ENCODE data around the gene CD34.

Gene CD34

DNA sequence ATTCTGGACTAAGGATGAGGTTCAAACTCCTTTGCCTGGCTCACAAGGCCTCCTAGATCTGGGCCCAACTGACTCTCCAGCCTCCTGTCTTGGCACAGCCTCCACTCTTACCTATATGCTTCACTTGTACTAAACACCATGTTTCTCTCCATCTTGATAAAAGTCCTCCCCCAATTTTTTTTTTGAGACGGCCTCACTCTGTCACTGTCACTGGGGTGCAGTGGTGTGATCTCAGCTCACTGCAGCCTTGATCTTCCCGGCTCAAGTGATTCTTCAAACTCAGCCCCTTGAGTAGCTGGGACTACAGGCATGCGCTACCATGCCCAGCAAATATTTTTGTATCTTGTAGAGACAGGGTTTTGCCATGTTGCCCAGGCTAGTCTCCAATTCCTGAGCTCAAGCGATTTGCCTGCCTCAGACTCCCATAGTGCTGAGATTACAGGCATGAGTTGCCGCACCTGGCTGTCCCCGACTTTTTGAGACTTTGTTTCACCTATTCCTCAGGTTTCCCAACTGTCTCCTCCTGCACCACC lies 39.7 kb downstream of the CD34 start:
- DNase-seq: no peak

- no peak for DNase-seq
These were observed 40.5 kb downstream of the CD34 start for GRCh38 chr1:207870306-207871031.

GRCh38 chr1:207869859-207870258 lies 41.1 kb downstream of the CD34 start:
- no peak for DNase-seq

- DNase-seq: peak; percentile 32
These were observed 41.9 kb downstream of the CD34 start for GRCh38 chr1:207868774-207869721.

DNA sequence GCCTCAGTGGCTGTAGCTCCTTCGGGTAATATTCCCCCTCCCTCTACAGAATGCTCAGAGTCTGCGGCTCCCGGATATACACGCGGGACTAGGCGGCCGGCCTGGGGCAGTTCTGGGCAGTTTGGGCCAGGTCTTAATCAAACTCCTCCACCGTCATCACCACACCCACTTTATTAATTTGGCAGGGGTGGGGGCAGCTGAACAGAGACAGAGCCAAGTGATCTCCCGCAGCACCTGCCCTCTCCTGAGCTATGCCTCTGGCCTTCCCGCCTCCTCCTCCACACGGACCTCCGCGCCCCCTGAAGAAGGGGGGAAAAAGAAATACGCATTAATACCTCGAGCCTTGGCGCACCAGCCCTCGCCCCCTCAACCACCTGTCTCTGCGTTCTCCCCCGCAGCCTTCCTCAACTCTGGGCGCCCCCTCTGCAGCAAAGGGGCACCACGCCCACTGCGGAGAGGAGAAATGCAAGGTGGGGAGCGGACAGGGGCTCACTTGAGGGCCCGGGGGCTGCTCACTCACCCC lies 42.6 kb downstream of the CD34 start:
- peak; percentile 63 for DNase-seq

DNA sequence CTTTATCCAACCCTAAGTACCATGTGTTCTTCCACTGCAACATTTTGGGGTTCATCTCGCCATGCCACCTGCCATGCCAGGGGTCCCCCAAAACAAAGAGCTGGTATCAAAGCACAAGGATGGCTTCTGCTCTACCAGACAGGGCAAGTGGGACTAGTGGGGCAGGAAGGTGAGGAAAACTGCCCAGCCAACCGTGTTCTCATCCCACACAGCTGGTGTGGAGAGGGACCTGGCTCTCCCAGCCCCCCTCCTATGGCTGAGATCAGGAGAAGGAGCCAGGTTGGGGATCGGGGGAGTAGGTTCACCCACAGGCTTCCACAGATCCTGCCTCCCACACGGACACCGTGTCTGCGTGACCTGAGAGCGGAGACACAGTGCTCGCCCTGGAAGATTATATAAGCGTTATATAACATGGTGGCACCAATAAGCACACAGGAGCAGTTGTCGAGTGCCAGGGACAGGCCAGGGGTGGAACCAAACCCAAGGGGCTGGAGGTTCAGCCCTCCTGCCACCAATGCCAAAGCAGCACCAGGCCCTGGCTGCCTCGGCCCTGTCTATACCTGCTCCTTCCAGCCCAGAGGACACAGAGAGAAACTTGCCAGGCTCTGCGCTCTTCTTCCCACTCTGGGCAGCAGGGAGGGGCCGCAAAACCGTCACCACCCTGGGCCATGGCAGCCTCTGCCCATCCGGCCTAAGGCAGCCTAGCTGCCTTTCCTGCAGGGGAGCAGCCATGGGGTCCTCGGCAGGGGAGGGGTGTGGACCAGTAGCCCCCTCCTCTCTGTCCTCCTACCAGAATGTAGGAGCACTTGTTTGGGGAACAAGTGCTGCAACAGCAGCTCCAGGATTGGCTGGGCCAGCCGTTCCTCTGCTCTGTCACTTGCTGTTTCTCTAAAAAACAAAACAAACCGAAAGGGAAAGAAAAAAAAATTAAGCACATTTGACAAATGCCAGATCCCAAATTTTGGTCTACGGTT lies 43.5 kb downstream of the CD34 start:
- DNase-seq: no peak

DNA sequence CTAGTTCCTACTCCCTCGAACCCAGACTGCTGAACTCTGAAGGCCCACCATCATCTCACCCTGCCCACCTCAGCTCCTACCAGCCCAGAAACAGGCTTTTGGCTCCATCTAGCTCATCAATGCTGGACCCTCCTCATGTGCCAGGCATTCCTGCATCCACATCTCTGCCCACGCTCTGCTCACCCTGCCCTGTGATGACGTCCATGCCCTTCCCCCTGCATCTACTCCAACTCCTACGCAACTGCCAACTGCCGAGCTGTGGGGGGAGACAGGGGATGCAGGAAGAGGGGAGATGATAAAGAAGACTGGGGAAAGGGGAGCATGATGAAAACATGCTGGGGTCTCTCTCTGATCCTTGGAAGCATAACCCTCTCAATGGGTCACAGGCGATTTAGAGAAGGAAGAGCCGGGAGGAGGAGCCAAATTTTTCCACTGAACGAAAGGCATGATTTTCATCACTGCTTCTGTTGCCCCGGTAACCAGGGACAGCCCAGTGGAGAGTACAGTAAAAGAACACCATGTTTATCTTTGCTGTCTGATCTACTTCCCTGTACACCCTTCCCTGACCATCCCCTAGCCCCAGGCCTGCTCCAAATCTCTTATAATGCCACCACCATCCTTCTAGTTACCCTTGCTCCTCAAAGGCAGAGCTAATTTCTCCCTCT lies 44.3 kb downstream of the CD34 start:
- no peak for DNase-seq

DNA sequence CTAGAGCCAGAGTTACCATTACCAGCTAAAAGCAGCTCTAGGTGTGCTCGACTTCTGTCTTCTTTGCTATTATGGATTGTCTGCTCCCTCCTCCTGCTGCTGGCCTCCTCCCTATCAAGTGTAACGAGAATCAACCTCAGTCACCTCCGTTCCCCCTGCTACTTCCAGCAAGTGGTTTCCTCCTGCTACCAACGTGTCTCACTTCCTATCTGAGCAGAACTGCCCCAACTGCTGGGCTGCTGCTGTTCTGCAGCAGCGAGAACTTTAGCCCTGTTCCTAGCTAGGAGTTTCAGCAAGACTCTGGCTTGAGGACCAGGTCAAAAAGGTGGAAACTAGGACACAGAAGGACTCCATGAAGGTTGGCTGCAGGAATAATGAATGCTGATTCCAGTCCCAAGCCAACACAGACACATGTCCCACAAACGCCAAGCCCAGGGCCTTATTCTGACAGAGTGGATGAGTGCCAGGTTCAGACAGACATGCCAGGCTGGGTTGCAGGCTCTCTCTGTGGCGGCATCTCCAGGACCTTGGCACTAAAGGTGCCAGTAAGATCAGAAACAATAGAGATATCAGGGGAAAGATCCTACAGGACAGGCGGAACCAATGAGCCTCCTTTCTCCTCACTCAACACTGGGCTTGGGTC lies 46.9 kb downstream of the CD34 start:
- DNase-seq: no peak

GRCh38 chr1:207862241-207862787 lies 48.6 kb downstream of the CD34 start:
- DNase-seq: no peak

GRCh38 chr1:207861442-207862177 lies 49.3 kb downstream of the CD34 start:
- no peak for DNase-seq

DNA sequence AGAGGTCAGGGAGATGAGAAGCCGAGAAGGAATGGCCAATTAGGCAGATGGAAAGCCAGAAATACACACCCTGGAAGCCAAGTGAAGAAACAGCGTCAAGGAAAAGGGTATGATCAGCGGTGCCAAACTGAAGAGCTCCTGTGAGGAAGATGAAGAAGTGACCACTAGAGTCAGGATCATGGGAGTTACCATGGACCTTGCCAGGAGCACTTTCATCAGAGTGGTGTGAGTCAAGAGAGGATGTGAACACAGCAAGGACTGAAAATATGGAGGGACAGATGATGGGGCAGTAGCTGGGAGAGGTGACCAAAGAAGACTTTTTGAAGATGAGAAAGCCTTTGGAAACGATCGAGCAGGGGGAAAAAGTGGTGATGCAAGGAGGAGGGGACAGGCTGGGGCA lies 50.4 kb downstream of the CD34 start:
- DNase-seq: no peak

DNA sequence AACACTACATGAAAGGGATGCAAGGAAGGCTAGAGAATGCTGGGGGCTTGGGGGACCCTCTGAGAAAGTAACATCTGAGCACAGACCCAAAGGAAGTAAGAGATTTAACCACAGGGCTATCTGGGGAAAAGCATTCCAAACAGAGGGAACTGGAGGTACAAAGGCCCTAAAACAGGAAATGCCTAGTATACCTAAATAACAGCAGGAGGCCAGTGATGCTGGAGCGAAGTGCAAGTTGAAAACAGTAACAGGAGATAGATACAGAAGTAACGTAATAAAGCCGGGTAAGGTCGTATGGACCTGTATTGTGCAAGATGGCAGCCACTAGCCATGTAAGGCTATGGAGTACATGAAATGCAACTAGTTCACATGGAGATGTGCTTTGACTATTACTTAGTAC lies 52.1 kb downstream of the CD34 start:
- DNase-seq: no peak

GRCh38 chr1:207858281-207858680 lies 52.6 kb downstream of the CD34 start:
- no peak for DNase-seq

DNA sequence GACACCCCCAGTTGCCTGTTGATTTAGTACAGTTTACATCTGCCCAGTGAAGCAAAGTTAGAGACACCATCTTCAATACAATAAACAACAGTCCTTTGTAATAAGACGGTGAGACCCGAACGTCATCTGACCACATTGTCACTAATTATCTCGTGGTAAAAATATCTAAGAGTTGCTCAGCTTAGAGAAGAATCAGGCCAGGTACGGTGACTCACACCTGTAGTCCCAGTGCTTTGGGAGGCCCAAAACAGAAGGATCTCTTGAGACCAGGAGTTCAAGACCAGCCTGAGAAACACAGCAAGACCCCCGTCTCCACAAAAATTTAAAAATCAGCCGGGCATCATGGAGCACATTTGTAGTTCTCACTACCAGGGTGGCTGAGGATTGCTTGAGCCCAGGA lies 53.5 kb downstream of the CD34 start:
- no peak for DNase-seq

GRCh38 chr1:207856276-207857023 lies 54.5 kb downstream of the CD34 start:
- DNase-seq: no peak

DNA sequence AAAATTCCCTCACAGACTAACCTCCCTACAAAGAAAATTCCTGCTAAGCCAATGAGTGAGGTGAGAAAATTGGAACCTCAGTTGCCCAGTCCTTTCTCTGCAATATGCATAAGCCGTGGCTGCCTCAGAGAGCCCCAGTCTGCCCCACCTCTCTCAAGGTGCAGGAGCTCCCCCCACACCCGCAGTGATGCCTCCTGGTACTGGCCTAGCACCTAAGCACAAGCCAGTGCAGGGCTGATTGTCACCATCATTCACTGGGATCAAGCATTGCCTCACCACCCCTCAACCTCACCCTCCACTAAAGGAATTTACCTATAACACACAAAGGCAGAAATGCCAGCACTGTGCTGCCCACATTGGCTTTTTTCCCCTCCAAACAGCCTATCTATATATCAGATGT lies 56.9 kb downstream of the CD34 start:
- DNase-seq: no peak

DNA sequence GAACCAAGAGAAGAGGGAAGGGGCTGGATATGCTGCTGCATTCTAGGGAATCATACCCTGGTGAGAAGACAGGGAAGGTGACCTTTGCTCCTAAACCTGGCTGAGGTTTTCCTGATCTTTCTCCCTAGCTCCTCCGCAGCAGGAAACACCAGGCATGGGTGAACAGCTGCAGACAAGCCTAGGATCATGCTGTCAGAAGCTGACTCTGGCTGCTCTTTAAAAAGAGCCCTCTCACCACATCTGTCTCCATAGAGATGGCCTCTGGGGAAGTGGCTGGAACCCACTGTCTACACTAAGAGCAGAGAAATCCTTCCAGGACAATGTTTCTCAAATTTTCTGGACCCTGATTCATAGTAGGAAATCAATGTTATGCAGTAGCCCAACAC lies 57.6 kb downstream of the CD34 start:
- DNase-seq: no peak

DNA sequence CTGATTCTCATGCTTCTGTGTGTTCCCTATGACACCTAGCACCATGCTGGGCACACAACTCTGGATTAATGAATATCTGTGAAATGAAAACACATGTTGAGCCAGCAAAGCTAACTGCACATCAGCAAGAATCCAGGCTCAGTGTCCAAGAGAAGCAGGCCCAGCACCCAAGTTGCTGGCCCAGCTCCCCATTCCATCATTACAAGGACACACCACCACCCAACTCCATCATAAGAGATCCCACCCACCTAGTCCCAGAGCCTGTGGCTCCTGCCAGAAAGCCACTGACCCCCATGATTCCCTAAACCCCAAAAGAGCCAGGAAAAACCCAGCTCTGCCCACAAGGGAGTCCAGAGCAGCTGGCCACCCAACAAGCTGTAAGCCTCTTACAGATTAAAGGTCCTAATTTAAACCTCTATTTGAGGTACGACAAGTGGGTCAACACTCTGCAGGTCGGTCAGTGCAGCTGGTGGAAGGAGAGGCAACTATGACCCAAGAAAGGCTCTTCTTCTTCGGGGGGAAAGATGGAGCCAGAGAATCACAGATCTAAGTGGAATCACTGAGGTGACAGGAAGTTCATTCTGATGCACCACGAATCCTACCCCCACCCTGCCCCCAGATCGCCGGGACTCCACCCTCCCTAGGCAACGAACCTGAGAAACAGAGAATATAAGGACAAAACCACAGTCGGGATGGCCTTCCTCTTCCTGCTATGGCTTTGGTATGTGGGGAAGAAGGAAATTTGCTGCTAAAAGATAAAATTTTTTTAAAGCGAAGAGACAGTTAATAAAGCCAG lies 58.2 kb downstream of the CD34 start:
- DNase-seq: no peak

DNA sequence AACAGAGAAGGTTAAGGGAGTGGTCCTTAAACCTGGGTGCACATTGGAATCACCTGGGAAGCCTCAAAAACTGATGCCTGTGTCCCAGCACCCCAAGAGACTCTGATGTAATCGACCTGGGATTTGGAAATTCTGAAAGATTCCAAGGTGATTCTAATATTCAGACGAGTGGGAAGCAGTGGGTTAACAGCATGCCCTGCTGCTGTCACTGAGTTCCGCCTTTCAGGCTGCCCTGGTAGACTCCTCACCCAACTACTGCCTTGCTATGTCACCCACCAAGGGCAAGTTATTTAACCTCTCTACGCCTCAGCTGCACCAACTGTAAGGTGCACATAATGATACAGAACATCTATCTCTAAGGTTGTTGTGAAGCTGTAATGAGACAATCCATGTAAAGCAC lies 59.2 kb downstream of the CD34 start:
- DNase-seq: no peak

Measured in NCI-H2029 (cell line).